GM19238 (cell line): ENCODE data around the gene ATF6.
"Not testable (repeated sequence)": the region's sequence is repeated elsewhere in the genome, so short reads cannot be mapped to it uniquely, and the experiment has no call there.

ENCODE experiments used
- DNase-seq: peaks from one replicate; pipeline ENCODE4 v3.0.0; 2011; ENCODE audit warnings: low spot score; ENCODE audit not compliant: insufficient read length

Gene ATF6

DNA sequence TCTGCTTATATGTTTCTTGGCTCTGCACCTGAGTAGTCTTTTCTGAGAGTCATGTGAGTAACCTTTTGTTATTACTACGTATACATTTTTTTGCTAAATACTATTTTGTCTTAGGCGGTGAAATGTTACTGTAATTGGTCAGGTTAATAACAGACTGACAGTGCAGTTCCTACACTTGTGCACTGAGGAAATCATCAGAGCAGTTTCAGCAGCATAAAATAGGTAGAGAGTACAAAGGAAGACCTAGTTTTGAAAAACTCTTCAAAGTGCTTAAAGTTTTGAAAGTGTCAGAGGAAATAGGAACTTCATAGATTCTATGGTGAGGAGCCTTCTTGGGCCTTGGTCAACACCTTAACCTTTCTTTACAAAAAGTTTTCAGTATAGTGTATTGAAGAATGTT, 11.1 kb downstream of the ATF6 start:
- DNase-seq = no peak

DNA sequence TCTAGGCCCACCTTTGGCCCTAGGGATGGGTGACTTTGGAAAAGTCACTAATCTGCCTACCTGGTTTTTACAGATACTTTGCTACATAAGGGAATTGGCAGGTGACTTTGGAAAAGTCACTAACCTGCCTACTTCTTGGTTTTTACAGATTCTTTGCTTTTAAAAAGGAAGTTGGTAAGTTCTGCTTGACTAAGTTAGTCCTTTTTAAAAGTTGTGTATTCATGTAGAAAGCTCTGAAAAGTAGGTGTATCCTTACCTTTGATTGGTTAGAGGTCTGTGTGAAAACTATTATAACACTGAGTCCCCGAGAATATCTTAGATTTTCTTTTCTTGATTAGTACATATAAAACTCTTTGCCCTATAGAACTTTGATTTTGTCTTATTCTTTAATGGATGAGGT, 12.4 kb downstream of the ATF6 start:
- DNase-seq = no peak

DNA sequence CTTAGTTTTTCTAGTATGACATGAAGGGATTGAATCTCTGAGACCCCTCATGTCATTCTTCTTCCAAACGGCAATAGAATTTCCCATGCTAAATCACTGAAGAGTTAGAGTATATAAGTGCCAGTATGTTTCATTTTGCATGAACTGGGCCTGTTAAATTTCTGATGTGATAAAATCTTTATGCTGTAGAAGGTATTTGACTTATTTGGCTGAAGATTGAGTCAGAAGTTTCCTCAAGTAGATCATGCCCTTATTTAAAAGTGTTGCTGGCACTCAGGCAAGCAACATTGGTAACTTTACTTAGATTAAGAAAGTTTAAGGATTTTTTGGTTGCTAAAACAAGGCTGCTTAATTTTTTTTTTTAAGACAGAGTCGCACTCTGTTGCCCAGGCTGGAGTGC, 13.3 kb downstream of the ATF6 start:
- DNase-seq = no peak

DNA sequence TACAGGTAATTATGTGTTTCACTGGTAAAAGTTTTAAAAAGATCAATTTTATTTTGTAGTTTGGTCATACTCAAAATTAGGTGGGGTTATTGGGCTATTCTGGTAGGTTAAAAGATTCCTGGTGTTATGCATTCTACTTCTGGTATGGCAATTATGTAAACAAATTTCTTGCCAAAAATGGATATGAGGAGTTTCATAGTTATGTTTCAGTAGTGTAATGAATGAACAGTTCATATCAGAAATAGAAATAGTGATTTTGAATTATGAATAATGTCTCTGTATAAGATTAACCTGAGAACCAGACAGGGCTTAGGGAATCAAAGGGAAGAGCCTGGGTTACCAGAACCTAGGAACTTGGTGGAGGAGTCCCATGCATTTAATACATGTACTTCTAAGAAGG, 15.9 kb downstream of the ATF6 start:
- DNase-seq = no peak

DNA sequence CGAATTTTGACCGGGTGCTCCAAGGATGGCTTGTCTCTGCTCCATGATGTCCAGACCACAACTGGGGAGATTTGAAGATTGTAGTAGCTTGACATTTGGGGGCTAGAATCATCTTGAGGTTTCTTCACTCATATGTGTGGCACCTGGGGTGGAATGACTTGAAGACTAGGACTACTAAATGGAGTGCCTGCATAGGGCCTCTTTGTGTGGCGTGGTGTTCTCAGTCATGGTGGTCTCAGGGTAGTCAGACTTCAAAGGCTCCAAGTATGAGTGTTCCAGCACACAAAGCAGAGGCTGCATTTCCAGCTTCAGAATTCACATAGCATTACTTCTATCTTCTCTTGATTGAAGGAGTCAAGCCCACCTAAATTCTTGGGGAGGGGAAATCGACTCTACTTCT, 16.8 kb downstream of the ATF6 start:
- no peak for DNase-seq

DNA sequence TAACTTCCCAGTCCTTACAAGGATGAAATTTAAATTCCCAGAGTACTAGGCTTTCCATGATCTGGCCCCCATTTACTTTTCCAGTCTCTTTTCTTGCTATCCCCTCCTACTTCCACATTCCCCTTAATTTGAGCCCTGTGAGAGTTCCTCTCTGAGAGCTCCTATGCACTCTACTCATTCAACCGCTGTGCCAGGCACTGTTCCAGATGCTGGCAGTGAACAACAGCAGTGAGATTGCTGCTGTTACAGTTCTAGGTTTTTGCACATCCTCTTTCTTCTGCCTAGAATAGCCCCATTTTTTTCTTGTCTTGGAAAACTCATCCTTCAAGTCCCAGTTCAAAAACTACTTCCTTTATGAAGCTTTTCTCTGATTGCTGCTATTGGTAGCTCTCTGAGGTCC, 18.8 kb downstream of the ATF6 start:
- DNase-seq = no peak

DNA sequence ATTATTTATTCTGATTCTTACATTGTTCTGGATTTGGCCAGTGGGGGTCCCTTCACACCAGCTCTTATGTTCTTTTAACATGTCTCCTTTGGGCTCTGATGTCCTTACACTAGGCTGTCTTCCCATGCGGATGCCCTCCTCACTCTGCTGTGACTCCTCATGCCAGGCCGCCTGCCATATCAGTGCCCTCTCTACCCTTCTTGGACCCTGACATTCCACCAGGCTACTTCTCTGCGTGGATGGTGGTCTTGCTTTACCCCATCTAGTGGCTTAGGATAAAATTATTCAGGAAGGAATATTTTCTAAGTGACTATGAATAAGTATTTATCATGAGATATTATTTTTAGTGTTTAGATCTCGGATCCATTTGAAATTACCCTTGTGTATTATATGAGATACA, 21.2 kb downstream of the ATF6 start:
- no peak for DNase-seq

DNA sequence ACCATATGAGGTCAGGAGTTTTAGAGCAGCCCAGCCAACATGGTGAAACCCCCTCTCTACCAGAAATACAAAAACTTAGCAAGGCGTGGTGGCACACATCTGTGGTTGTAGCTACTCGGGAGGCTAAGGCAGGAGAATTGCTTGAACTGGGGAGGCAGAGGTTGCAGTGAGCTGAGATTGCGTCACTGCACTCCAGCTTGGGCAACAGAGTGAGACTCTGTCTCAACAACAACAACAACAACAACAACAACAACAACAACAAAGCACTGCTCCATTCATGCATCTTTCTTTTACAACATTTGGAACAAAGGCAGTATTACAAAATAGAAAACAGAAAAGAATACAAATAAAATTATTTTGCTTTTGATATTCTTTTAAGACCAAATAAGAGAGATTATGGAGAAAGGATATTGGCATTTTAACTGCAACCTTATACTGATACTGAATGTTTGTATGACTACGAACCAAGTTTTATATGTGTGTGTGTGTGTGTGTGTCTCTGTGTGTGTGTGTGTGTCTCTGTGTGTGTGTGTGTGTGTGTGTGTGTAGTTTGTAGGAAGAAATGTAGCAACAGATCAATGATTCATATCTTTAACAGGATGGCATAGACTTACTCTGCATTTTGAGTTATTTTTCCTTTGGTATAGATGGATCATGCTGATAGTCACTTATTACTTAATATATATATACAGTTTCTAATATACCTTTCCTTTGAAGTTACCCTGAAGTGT, 24.6 kb downstream of the ATF6 start:
- DNase-seq = no peak

DNA sequence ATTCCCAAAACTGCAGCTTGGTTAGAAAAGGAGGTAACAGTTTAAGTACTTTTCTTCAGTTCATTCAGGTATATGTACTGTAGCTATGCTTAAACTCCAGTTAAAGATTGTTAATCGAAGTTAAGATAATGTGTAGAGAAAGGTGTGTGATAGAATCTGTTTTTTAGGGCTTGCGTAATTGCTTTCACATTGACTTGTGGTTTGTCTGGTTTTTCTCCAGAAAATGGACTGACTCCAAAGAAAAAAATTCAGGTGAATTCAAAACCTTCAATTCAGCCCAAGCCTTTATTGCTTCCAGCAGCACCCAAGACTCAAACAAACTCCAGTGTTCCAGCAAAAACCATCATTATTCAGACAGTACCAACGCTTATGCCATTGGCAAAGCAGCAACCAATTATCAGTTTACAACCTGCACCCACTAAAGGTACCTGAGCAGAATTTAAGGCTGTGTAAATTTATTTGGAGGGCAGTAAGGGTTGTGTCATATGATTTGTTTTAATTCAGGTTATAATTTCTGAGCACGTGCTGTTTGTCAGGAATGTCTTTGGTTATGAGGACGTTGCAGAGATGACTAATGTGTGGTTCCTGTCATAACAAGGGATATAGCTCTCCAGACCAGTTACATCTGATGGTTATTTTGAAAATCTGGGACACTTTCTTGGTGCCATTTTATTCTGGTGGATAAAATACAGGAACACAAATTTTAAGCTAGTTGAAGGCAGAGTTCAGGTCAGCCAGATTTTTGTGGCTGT, 26.0 kb downstream of the ATF6 start:
- DNase-seq = no peak

DNA sequence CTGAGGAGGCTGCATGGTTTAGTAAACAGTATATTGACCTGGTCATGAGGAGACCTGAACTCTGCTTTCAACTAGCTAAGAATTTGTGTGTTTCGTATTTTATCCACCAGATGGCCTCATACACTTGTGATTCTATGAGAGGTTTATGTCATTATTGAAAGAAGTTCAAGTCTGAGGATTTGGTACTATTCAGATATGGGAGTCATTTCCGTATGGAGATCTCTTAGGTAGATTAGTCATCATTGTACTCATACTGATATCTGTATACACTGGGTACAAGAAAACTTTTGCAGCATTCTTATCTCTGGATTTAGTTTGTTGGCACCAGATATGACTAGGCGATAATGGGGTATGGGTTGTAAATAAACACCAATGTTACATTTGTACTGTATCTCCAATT, 26.6 kb downstream of the ATF6 start:
- no peak for DNase-seq

DNA sequence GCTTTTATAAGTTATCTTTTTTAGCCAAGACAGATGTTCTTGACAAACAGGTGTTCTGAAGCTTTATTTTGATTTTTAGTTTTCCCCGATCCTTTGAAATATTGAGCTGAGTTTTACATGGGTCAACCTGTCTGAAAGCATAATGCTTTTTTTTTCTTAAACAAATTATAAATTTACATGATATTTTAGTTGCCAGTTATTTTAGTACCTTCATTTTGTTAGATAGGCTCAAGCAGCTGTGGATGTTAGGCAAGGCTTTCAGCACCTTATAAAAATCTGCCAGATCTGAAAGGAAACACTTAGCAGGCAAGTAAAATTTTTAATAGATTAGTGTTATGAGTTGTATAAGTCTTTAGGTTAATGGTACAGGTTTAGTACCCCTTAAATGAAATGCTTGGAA, 33.7 kb downstream of the ATF6 start:
- no peak for DNase-seq

DNA sequence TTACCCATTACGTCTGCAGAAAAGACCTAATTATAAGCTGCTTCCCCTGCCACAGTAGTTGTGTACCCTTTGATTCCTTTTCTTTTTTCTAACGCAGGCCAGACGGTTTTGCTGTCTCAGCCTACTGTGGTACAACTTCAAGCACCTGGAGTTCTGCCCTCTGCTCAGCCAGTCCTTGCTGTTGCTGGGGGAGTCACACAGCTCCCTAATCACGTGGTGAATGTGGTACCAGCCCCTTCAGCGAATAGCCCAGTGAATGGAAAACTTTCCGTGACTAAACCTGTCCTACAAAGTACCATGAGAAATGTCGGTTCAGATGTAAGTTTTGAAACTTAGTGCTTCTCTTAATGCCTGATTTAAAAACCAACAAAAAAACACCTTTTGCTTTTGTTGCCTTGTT, 35.8 kb downstream of the ATF6 start:
- no peak for DNase-seq

DNA sequence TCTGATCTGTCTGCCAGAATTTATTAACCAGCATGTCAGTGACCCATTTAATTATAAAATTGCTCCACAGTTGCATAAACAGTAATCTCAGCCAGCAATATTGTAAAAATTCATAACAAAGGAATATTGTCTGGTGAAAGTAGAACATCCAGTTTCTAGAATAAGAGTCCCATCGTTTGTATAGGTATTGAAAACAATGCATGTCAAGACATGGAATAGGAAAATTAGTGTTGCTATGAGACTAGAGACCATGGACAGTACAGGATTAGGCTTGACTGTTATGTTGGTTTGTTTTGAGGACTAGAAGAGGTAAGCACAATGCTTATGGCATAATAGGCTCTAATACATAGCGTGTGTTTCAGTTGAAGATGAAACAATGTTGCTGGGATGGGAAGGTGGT, 37.1 kb downstream of the ATF6 start:
- DNase-seq = no peak

DNA sequence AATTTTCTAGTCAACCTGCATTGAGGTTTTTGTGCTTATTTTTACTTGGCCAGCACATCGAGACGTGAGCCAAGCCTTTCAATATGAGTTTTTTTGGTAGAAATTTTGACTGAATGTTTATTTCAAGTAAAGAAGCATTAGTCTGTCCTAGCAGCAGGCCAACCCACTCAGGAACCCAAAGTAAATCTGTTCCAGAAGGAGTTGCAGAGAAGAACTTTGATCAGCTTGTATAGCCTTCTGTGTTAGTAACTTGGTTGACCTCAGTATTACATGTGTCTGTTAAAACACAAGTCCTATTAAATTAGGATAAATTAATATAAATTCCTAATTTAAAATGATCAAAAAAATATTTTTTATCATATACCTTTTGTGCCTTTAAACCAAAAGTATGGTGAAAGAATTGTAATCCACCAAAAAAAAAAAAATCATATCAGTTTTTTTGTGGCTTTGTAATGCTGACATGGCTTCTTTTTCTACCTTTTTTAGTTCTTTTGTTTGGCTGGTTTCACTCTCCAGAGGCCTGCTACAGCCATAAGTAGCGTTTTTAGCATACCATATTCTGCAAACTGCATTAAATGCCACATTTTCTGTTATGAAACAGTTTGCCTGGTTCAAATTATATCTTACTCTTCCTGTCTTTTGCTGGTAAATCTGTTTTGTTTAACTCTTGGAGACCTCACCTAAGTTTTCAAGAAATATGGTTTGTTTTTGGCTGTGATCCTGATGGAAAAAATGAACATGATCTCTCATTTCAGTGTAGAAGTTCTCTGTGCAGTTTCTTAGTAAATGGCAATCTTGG, 39.5 kb downstream of the ATF6 start:
- no peak for DNase-seq

DNA sequence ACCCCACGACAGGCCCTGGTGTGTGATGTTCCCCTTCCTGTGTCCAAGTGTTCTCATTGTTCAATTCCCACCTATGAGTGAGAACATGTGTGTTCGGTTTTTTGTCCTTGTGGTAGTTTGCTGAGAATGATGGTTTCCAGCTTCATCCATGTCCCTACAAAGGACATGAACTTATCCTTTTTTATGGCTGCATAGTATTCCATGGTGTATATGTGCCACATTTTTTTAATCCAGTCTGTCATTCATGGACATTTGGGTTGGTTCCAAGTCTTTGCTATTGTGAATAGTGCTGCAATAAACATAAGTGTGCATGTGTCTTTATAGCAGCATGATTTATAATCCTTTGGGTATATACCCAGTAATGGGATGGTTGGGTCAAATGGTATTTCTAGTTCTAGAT, 43.1 kb downstream of the ATF6 start:
- not testable (repeated sequence) for DNase-seq

DNA sequence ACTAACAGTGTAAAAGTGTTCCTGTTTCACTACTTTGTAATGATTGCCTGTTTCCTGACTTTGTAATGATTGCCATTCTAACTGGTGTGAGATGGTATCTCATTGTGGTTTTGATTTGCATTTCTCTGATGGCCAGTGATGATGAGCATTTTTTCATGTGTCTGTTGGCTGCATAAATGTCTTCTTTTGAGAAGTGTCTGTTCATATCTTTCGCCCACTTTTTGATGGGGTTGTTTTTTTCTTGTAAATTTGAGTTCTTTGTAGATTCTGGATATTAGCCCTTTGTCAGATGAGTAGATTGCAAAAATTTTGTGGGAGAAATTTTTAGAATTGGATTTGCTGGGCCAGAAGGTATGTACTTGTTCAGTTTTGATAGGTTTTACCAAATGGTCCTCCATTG, 43.5 kb downstream of the ATF6 start:
- DNase-seq = not testable (repeated sequence)

DNA sequence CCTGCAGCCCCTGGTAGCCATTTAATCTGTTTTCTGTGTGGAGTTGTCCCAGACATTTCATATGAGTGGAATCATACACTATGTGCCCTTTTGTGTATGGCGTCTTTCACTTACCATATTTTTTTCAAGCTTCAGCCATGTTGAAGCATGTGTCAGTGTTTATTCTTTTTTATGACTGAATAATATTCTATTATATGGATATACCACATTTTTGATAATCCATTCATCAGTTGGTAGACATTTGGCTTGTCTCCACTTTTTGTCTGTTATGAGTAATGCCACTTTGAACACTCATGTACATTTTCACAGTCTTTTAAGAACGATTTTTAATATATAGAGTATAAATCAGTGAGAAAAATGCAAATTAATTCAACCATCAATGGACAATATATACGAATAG, 44.7 kb downstream of the ATF6 start:
- DNase-seq = no peak

DNA sequence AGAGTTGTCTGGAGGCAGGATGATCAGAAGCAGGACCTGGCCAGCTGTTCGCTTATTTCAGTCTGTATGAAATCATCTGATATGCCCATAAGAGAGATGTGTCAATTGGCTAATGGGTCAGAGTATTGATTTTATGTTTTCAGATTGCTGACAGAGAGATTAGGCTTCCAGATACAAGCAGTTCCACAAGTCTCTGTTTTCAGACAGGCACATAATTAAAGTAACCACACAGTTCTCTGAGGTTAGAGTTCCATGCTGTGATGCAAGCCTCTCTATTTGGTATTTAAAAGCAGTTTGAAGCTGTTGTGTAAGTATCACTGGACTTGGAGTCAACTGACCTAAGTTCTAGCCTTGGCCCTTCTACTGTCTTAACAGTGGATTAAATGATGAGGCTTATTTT, 50.1 kb downstream of the ATF6 start:
- no peak for DNase-seq

DNA sequence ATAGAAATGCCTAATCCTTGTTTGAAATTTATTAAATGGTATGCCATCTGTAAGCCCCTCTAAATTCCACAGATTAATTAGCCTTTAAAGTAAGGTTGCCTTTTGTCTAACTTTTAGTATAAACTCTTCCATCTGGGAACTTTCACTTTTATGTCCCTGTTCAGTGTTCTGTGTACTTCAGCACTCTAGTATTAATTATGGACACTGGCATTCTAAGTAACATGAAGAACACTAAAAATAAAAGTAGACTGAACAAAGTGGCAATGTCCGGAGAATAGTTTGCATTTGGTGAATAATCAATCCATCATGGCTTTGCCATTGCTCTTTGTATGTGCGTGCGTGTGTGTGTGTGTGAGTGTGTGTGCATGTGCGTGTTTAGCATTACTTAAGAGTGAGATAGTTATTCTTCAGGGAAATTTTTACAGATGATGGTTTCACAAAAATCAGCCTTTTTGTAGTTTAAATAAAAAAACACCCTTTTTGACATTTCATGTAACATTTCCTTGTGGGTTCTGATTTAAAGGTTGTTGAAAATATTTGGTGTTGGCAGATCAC, 51.1 kb downstream of the ATF6 start:
- DNase-seq = no peak

DNA sequence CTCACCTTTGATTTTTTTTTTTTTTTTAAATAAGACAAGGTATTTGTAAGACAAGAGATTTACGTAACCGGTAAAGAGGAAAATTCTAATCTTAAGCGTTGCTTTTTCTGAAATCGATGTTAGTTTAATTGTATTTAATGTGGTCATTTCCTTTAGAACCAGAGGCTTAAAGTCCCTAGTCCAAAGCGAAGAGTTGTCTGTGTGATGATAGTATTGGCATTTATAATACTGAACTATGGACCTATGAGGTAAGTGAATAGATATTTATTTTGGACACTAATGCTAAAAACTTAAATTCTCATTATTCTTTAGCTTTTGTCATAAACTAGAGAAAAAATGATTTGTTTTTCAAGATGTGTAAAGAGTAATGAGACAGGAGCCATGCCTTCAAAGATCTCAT, 54.8 kb downstream of the ATF6 start:
- no peak for DNase-seq

DNA sequence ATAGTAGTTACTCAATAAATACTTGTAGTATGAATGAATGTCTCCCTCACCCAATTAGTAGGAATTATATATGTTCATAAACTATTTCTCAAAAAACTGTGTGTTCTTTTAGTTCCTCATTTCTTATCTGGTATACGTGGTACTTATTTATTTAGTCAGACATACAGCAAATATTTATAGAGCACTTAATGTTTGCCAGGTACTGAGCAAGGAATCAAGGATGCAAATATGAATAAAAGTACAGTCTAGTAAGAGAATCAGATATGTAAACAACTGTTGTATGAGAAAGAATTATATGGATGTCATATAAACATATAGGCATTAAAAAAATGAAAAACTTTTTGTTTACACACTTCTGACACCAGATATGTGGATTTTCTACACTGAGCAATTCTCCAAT, 58.5 kb downstream of the ATF6 start:
- DNase-seq = no peak

DNA sequence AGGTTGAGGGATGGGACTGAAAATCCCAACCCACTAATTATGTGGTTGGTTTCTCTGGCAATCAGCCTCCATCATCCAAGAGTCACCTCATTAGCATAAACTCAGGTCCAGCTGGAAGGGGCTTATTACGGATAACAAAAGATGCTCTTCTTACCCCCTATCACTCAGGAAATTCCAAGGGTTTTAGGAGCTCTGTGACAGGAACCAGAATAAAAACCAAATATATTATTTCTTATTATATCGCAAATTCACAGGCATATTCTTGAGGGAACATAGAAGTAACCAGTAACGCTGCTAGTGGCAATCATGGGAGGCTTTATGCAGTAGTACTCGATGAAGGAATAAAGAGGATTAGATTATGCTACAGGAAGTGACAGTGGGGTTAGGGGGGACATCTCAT, 59.7 kb downstream of the ATF6 start:
- no peak for DNase-seq
